Mesothelial cell of epicardium (in vitro differentiated cells): Measurements from ENCODE around the gene RCOR1. TPM values are rescaled to one million over a fixed set of nuclear protein-coding genes. Genes with fewer than 3 reads are reported as not detected.

Experiments
- DNase-seq, 2 experiments: peaks; one replicate each; pipeline ENCODE4 v3.0.0; 2021; ENCODE audit warnings: low spot score in 2 of 2; ENCODE audit not compliant: unreplicated experiment in 2 of 2
- H3K27ac Mint-ChIP-seq: 2 replicates; pipeline ENCODE4 v1.8.0; 2021; ENCODE audit warnings: mixed read lengths
- H3K27me3 Mint-ChIP-seq: 2 replicates; pipeline ENCODE4 v1.8.0; 2021; ENCODE audit warnings: low read depth, mixed read lengths
- H3K36me3 Mint-ChIP-seq: 2 replicates; pipeline ENCODE4 v1.8.0; 2021; ENCODE audit warnings: mixed read lengths
- H3K4me1 Mint-ChIP-seq: 2 replicates; pipeline ENCODE4 v1.8.0; 2021; ENCODE audit warnings: mixed read lengths
- H3K4me3 Mint-ChIP-seq: 2 replicates; pipeline ENCODE4 v1.8.0; 2021; ENCODE audit warnings: mild to moderate bottlenecking, moderate library complexity, mixed read lengths
- H3K9me3 Mint-ChIP-seq: 2 replicates; pipeline ENCODE4 v1.8.0; 2021; ENCODE audit warnings: mixed read lengths
- CTCF ChIP-seq: fragments of 200-600 bp; sonication (generic); IDR thresholded peaks from one replicate; pipeline ENCODE4 v1.5.0; 2021; ENCODE audit warnings: antibody characterized with exemption; ENCODE audit not compliant: unreplicated experiment
- total RNA-seq: library from RNA; stranded (reverse); gene quantifications from 3 replicates; pipeline ENCODE4 v1.2.1, GENCODE V29; 2021

The RCOR1 gene
- total RNA-seq, 1 donor from 2014 or later, result 47.4 TPM

GRCh38 chr14:102750376-102750775 is 157.9 kb downstream of the RCOR1 start:
- no peaks in the 10 kb centered on the region for H3K27me3 Mint-ChIP-seq
- no peak for TF ChIP-seq CTCF
- DNase-seq, result no peak
- H3K27ac Mint-ChIP-seq, result no peak overlapping the region
- no peak overlapping the region for H3K4me3 Mint-ChIP-seq
- peaks cover 3% of the 10 kb centered on the region for H3K4me1 Mint-ChIP-seq
- no peaks in the 10 kb centered on the region for H3K9me3 Mint-ChIP-seq
- H3K36me3 Mint-ChIP-seq, result no peaks in the 10 kb centered on the region

- Mint-ChIP-seq H3K4me3 (no peak overlapping the region), H3K36me3 (no peaks in the 10 kb centered on the region), H3K27ac (no peak overlapping the region)
These were observed 158.6 kb downstream of the RCOR1 start for GRCh38 chr14:102751088-102751487.

GRCh38 chr14:102752239-102752847 is 159.9 kb downstream of the RCOR1 start:
- no peak for DNase-seq
- no peaks in the 10 kb centered on the region for H3K27me3 Mint-ChIP-seq
- H3K9me3 Mint-ChIP-seq, result no peaks in the 10 kb centered on the region
- TF ChIP-seq CTCF, result no peak
- H3K36me3 Mint-ChIP-seq, result no peaks in the 10 kb centered on the region
- H3K27ac Mint-ChIP-seq, result no peak overlapping the region
- H3K4me1 Mint-ChIP-seq, result peaks cover 3% of the 10 kb centered on the region
- no peak overlapping the region for H3K4me3 Mint-ChIP-seq

More at GRCh38 chr14:102751088-102751487, 158.6 kb downstream of the RCOR1 start:
- TF ChIP-seq CTCF, result no peak
- Mint-ChIP-seq H3K9me3 (no peaks in the 10 kb centered on the region), H3K27me3 (no peaks in the 10 kb centered on the region), H3K4me1 (peaks cover 3% of the 10 kb centered on the region)
- no peak for DNase-seq

- Mint-ChIP-seq H3K9me3 (no peaks in the 10 kb centered on the region), H3K4me3 (no peak overlapping the region), H3K27me3 (no peaks in the 10 kb centered on the region), H3K36me3 (no peaks in the 10 kb centered on the region), H3K4me1 (peaks cover 4% of the 10 kb centered on the region), H3K27ac (no peak overlapping the region)
- TF ChIP-seq CTCF, result no peak
- DNase-seq, result no peak
These were observed 162.2 kb downstream of the RCOR1 start for GRCh38 chr14:102754370-102755262.

- no peak overlapping the region for H3K27ac Mint-ChIP-seq
- H3K4me1 Mint-ChIP-seq, result peaks cover 9% of the 10 kb centered on the region
- no peak for TF ChIP-seq CTCF
- no peaks in the 10 kb centered on the region for H3K9me3 Mint-ChIP-seq
- no peaks in the 10 kb centered on the region for H3K36me3 Mint-ChIP-seq
- H3K4me3 Mint-ChIP-seq, result no peak overlapping the region
- H3K27me3 Mint-ChIP-seq, result no peaks in the 10 kb centered on the region
- no peak for DNase-seq
These were observed 165.2 kb downstream of the RCOR1 start for GRCh38 chr14:102757646-102758045.
